Effector memory CD8-positive, alpha-beta T cell (primary cell): ENCODE data around the gene RNASE7.

ENCODE experiments used
- ATAC-seq: fragments of 150-1000 bp; cut with Tn5 transposase; replicated peaks from 2 replicates; pipeline ENCODE4 v1.10.0; 2021; ENCODE audit warnings: mild to moderate bottlenecking, moderate library complexity
- DNase-seq, 3 experiments: peaks; one replicate each; pipeline ENCODE4 v3.0.0; 2021
- H3K27ac Mint-ChIP-seq, 2 donors: one replicate each; pipeline ENCODE4 v1.8.0; 2022; ENCODE audit warnings: mild to moderate bottlenecking in 2 of 2, mixed read lengths in 2 of 2, moderate library complexity in 2 of 2
- H3K27me3 Mint-ChIP-seq, 2 donors: one replicate each; pipeline ENCODE4 v1.8.0; 2022; ENCODE audit warnings: mixed read lengths in 2 of 2
- H3K36me3 Mint-ChIP-seq: one replicate; pipeline ENCODE4 v1.8.0; 2022; ENCODE audit warnings: mild to moderate bottlenecking, moderate library complexity, mixed read lengths; ENCODE audit not compliant: insufficient read depth
- H3K4me1 Mint-ChIP-seq, 2 donors: one replicate each; pipeline ENCODE4 v1.8.0; 2022; ENCODE audit warnings: low read depth in 2 of 2, mixed read lengths in 2 of 2
- H3K4me3 Mint-ChIP-seq, 2 donors: one replicate each; pipeline ENCODE4 v1.8.0; 2022; ENCODE audit warnings: mild to moderate bottlenecking in 2 of 2, mixed read lengths in 2 of 2, moderate library complexity in 2 of 2
- H3K9me3 Mint-ChIP-seq, 2 donors: one replicate each; pipeline ENCODE4 v1.8.0; 2022; ENCODE audit warnings: mixed read lengths in 2 of 2

The RNASE7 gene

GRCh38 chr14:21083565-21084325 lies 41.6 kb downstream of the RNASE7 start:
- Mint-ChIP-seq H3K4me3 (no peak overlapping the region), H3K4me1 (peaks cover 12 to 13% of the 10 kb centered on the region in 2 donors), H3K36me3 (peaks cover 18% of the 10 kb centered on the region), H3K27ac (peak overlapping the region; percentile 72 to 78), H3K9me3 (no peaks in the 10 kb centered on the region), H3K27me3 (peaks cover 0 to 14% of the 10 kb centered on the region in 2 donors)
- no peak for ATAC-seq
- DNase-seq, result no peak

DNA sequence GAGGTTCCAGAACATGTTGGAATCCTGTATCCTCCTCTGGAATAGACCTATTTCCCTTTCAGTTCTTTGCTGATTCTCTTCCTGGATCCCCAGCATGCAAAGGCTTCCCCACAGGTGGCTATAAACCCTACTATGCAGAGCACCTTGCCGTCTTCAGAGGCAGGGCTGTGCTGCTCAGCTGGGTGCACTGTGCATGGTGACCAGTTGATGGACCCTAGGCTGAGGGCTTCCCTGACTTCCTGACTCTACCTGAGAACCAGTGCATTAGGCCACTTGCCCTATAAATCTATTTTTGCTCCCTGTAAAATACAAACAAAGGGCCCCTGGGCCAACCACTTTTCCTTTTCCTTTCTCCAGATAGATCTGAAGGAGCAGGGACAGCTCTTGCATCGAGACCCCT lies 42.2 kb downstream of the RNASE7 start:
- DNase-seq, result no peak
- ATAC-seq, result no peak
- H3K4me3 Mint-ChIP-seq, result no peak overlapping the region
- peak overlapping the region in 1 of 2 donors; percentile 72 for H3K27ac Mint-ChIP-seq
- H3K36me3 Mint-ChIP-seq, result peaks cover 18% of the 10 kb centered on the region
- H3K27me3 Mint-ChIP-seq, result peaks cover 0 to 11% of the 10 kb centered on the region in 2 donors
- no peaks in the 10 kb centered on the region for H3K9me3 Mint-ChIP-seq
- peaks cover 12 to 18% of the 10 kb centered on the region in 2 donors for H3K4me1 Mint-ChIP-seq

DNA sequence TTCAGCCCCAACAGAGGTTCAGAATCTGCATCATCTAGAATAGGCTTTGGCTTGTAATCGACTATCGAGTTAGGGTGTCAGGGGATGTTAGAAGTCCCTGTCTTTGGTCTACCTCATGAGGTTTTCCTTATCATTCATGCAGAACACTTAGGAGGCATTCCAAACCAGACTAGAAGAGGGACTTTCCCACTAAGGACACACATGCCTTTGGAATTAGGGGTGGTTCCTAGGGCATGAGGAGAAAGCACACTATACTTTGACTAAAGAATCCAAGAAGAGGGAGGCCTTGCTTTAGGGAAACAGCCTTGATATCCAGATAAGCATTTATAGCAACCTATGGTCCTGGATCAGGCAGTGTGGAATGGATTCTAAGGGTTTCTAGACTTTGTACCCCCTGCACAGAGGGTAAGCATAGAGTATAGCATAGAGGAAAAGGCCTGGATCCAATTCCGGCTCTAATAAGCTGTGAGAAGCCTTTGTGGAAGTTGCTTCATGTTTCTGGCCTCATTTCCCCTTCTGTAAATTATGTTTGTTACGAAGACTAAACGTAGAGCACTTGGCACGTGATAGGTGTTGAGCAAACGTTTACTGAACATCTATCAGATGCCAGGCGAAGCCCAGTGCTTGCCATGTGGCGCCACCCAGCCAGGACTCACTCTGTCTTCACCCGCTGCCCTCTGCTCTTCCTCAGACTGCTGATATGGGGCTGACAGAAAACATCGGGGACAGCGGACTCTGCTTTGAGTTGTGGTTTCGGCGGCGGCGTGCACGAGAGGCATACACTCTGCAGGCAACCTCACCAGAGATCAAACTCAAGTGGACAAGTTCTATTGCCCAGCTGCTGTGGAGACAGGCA lies 43.1 kb downstream of the RNASE7 start:
- Mint-ChIP-seq H3K27me3 (peaks cover 0 to 5% of the 10 kb centered on the region in 2 donors), H3K36me3 (peaks cover 18% of the 10 kb centered on the region), H3K4me1 (peaks cover 12 to 18% of the 10 kb centered on the region in 2 donors), H3K27ac (peak overlapping the region; percentile 95 to 97), H3K4me3 (no peak overlapping the region), H3K9me3 (no peaks in the 10 kb centered on the region)
- ATAC-seq, result no peak
- DNase-seq, result no peak

GRCh38 chr14:21086908-21087293 lies 44.7 kb downstream of the RNASE7 start:
- H3K4me1 Mint-ChIP-seq, result peaks cover 12 to 18% of the 10 kb centered on the region in 2 donors

DNA sequence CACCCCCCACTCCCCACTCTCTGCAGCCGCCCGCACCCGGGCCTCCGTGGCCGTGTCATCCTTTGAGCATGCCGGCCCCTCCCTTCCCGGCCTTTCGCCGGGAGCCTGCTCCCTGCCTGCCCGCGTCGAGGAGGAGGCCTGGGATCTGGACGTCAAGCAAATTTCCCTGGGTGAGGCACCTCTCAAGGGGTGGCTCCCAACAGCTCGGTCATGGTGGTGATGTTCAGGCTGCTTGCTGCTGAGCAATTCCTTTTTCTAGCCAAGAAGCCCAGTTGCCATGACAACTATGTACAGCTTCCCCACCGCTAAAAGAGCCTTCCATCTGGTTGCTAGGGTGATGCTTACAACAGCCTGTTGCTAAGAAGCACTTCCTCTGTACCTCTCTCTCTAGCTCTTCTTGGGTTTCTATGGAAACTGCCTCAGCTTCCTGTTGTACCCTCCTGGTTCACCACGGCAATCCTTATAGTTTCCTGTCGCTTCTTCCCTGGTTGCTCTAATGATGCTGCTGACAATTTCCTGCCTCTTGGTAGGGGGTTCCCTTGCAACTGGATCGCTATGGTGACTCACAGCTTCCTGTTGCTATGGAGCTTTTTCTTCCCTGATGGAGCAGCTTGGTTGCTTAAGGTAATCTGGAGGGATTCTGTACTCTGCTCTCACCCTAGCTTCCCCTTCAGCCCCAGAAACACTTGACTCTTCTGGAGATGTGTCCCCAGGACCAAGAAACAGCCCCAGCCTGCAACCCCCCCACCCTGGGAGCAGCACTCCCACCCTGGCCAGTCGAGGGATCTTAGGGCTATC lies 45.3 kb downstream of the RNASE7 start:
- H3K36me3 Mint-ChIP-seq, result peaks cover 25% of the 10 kb centered on the region
- H3K9me3 Mint-ChIP-seq, result no peaks in the 10 kb centered on the region
- H3K27ac Mint-ChIP-seq, result peak overlapping the region; percentile 95 to 97
- H3K4me3 Mint-ChIP-seq, result no peak overlapping the region
- peaks cover 13 to 20% of the 10 kb centered on the region in 2 donors for H3K4me1 Mint-ChIP-seq
- peak; percentile 68 to 81 (median 75) for DNase-seq
- ATAC-seq, result peak; percentile 87
- H3K27me3 Mint-ChIP-seq, result no peaks in the 10 kb centered on the region

More at GRCh38 chr14:21086908-21087293, 44.7 kb downstream of the RNASE7 start:
- H3K36me3 Mint-ChIP-seq, result peaks cover 25% of the 10 kb centered on the region
- H3K27me3 Mint-ChIP-seq, result no peaks in the 10 kb centered on the region
- no peak for ATAC-seq
- no peak for DNase-seq
- peak overlapping the region; percentile 95 to 97 for H3K27ac Mint-ChIP-seq
- H3K9me3 Mint-ChIP-seq, result no peaks in the 10 kb centered on the region
- H3K4me3 Mint-ChIP-seq, result no peak overlapping the region

- Mint-ChIP-seq H3K9me3 (no peaks in the 10 kb centered on the region), H3K36me3 (peaks cover 29% of the 10 kb centered on the region), H3K27ac (peak overlapping the region; percentile 95 to 97), H3K27me3 (no peaks in the 10 kb centered on the region), H3K4me3 (no peak overlapping the region), H3K4me1 (peaks cover 18 to 25% of the 10 kb centered on the region in 2 donors)
- ATAC-seq (no peak), DNase-seq (no peak)
These were observed 46.5 kb downstream of the RNASE7 start for GRCh38 chr14:21088687-21089086.

GRCh38 chr14:21089271-21089670 lies 47.1 kb downstream of the RNASE7 start:
- peak overlapping the region; percentile 95 to 97 for H3K27ac Mint-ChIP-seq
- DNase-seq (no peak), ATAC-seq (no peak)
- no peak overlapping the region for H3K4me3 Mint-ChIP-seq
- no peaks in the 10 kb centered on the region for H3K27me3 Mint-ChIP-seq
- peaks cover 18 to 25% of the 10 kb centered on the region in 2 donors for H3K4me1 Mint-ChIP-seq
- H3K9me3 Mint-ChIP-seq, result no peaks in the 10 kb centered on the region
- H3K36me3 Mint-ChIP-seq, result peaks cover 29% of the 10 kb centered on the region

DNA sequence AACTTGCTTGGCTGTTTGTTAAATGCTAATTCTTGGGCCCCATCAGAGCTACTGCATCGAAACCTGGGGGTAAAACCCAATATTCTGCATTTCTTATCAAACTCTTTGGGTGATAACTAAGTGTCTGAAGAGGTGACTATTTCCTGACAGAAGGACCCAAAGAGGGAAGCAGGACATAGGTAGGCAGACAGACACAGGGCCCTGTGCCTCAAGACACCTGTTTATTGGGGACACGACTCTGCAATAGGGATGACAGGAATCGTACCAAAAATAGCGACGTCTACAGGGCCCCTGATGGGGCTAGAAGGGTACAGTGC lies 47.7 kb downstream of the RNASE7 start:
- Mint-ChIP-seq H3K4me1 (peaks cover 18 to 25% of the 10 kb centered on the region in 2 donors), H3K27me3 (no peaks in the 10 kb centered on the region), H3K27ac (peak overlapping the region; percentile 95 to 97), H3K9me3 (no peaks in the 10 kb centered on the region), H3K36me3 (peaks cover 29% of the 10 kb centered on the region), H3K4me3 (no peak overlapping the region)
- ATAC-seq, result no peak
- no peak for DNase-seq

DNA sequence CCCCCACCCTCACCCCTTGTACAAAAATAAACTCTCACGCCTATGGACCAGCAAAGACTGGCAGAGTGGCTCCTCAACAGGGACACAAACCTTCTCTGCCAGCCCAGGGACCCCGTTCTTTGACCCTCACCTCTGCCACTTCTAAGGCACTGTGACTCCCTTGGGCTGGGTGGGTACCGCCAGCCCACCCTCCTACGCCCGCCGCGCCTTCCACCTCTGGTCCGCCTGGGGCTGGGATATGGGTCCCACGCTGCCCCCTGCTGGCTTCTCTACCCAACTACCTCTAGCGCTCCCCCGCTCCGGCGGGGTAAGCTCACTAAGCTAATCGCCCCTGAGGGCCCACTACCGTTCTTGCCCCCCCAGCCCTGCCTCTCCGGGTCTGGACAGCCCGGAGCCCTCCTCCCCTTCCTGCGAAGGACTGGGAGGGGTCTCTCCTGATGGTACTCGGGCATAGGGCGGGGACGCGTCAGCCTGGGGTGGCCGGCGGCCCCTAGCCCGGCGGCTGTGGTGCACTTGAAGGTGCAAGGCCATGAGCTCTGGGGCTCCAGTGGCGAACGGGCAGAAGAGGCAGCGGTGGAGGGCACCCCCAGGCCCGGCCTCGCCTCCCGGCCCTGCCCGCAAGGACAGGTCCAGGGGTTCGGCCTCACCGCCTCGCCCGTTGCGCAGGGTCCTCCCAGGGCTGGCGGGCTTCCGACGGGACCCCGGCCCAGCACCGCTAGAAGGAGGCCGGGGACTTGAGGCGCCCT lies 48.2 kb downstream of the RNASE7 start:
- no peaks in the 10 kb centered on the region for H3K9me3 Mint-ChIP-seq
- DNase-seq, result no peak
- H3K4me3 Mint-ChIP-seq, result no peak overlapping the region
- H3K4me1 Mint-ChIP-seq, result peaks cover 18 to 25% of the 10 kb centered on the region in 2 donors
- H3K27ac Mint-ChIP-seq, result peak overlapping the region; percentile 85 to 95
- ATAC-seq, result no peak
- no peaks in the 10 kb centered on the region for H3K27me3 Mint-ChIP-seq
- H3K36me3 Mint-ChIP-seq, result peaks cover 29% of the 10 kb centered on the region

DNA sequence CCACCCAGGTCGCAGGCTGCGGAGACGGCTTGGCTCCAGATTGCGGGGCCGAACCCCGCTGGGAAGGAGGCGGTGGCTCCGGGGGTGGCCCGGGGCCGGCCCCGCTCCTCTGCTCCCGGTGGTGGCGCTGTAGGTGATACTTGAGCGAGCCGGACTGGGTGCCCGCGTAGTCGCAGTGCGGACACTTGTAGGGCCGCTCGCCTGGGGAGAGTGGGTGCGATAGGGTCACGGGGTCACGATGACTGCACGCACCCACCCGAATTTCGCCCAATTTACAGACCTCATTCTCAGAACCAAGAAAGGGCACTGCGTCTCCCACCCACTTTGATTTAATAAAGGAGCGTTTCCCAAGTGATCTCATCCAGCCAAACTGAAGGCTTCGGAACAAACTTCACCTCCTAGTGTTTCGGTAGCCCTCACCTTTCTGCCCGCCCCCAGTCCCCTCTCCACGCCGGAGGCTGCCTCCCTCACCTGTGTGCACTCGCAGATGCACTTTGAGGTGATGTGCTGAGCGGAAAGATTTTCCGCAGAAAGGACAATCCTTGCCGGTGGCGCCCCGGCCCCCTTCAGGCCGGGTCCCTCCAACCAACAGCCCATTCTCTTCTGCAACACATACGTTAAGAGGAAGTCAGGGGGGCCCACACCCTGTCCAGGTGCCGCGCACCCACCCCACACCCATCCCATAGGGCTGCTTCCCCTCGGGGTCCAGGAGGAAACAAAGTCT lies 48.9 kb downstream of the RNASE7 start:
- H3K4me3 Mint-ChIP-seq, result peak overlapping the region in 1 of 2 donors; percentile 12
- peaks cover 18 to 25% of the 10 kb centered on the region in 2 donors for H3K4me1 Mint-ChIP-seq
- peaks cover 29% of the 10 kb centered on the region for H3K36me3 Mint-ChIP-seq
- H3K27me3 Mint-ChIP-seq, result no peaks in the 10 kb centered on the region
- peak overlapping the region; percentile 13 to 59 for H3K27ac Mint-ChIP-seq
- ATAC-seq (no peak), DNase-seq (no peak)
- no peaks in the 10 kb centered on the region for H3K9me3 Mint-ChIP-seq

DNA sequence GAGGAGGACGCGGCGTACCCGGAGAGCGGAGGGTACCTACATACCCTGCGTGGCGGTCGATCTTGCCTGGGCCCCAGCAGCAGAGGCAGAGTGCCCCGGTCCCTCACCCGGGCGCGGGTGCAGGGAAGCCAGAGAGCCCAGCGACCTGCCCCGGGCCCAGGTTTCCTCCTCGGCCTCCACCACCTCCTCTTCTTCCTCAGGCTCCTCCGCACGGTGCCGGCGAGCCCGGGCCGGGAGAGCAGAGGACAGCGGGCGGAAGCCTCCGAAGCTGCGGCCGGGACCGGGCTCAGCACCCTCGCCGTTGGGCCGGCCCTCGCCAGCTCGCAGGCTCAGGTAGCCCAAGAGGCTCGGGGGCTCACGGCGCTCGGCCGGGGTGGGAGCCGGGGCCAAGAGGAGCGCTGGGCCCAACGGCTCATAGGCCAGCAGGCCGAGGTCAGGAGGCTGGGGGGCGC lies 49.7 kb downstream of the RNASE7 start:
- H3K27me3 Mint-ChIP-seq, result no peaks in the 10 kb centered on the region
- peaks cover 23% of the 10 kb centered on the region for H3K36me3 Mint-ChIP-seq
- H3K4me3 Mint-ChIP-seq, result no peak overlapping the region
- peak overlapping the region in 1 of 2 donors; percentile 13 for H3K27ac Mint-ChIP-seq
- H3K9me3 Mint-ChIP-seq, result no peaks in the 10 kb centered on the region
- ATAC-seq (no peak), DNase-seq (no peak)
- peaks cover 13 to 20% of the 10 kb centered on the region in 2 donors for H3K4me1 Mint-ChIP-seq
